Activated CD8-positive, alpha-beta memory T cell treated with anti-CD3 and anti-CD28 coated beads, Interleukin-2, amount 50 U/mL, for 4 hours (primary cell): Measurements from ENCODE around the gene MPO.

ENCODE experiments used
- DNase-seq: peaks from one replicate; pipeline ENCODE4 v3.0.0-alpha.2; 2020

The MPO gene

GRCh38 chr17:58319173-58320162 lies 38.7 kb upstream of the MPO start:
- DNase-seq, result peak; percentile 13

DNA sequence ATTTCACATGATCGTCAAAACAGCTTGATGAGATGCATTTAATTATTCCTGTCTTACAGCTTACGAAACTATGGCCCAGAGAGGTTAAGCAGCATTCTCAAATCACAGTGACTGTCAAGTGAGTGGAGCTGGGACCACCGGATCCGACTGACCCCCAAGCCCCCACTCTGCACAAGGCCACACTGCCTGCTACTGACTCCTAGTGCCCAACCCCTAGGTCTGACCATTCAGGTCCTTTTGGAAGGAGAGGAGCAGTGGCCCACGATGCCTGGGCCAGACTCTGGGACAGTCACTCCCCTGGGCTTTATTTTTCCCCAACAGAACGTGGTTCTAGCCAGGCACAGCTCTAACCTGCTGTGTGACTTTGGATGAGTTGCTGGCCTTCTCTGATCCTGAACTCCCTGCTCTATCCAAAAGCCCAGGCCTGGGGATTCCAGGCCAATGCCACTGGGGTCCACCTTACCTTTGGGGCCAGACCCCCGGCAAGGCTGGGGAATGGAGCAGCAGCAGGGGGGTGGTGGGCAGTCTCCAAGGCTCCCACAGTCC lies 38.0 kb upstream of the MPO start:
- DNase-seq, result no peak

DNA sequence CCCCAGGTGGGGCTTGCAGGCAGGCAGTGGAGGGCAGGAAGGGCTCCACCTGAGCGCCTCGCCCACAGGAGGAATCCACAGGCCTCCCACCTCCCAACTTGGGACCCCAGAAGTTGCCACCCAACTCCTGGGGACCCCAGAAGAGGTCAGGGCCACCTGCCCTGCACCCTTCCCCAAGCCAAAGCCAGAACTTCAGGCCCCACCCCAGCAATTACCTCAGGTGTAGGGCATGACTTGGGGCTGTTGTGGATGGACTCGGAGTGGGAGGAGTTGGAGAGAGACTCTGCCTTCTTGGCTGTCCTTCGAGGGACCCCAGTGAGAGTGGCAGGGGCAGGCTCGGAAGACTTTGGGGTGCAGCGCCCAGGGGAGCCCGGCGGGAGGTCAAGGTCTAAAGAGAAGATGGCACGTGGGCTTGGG lies 37.3 kb upstream of the MPO start:
- DNase-seq, result peak; percentile 14

- peak; percentile 73 for DNase-seq
Measured at GRCh38 chr17:58317421-58318064, 36.8 kb upstream of the MPO start.

GRCh38 chr17:58316260-58316960 lies 35.7 kb upstream of the MPO start:
- DNase-seq, result no peak

DNA sequence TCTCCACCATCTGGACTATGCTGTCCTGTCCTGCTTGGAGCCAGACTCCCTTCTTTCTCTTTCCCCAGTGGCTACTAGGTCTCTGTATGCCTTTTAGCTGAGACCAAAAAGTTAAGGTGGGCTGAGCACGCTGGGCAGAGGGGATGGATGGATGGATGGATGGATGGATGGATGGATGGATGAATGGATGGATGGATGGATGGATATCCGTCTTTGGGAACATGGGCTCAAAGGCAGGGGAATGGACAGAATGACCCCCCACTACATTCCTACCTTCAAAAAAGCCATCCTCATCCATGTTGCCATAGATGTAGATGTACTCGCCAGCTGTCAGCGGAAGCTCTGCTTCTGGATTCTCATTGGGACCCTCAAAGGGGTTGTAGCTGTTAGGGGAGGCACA lies 35.0 kb upstream of the MPO start:
- no peak for DNase-seq

DNA sequence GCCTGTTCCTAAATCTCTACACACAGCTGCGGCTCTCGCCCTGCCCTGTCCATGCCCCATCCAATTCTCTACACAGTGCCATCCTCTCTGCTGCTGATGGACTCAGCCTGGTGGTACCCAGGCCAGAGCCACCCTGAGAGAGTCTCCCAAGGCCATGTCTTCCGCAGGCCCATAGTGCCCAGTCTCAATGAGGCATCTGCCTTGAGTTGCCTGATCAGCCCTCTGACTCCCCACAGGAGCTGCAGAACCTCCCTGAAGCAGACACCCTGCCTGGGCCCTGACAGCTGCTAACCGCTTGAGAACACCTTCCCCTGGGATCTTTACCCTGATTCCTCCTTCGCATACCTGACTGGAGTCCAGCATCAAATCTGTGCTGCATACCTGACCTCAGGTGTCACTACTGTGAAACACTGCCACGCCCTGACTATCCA lies 34.6 kb upstream of the MPO start:
- DNase-seq, result no peak

DNA sequence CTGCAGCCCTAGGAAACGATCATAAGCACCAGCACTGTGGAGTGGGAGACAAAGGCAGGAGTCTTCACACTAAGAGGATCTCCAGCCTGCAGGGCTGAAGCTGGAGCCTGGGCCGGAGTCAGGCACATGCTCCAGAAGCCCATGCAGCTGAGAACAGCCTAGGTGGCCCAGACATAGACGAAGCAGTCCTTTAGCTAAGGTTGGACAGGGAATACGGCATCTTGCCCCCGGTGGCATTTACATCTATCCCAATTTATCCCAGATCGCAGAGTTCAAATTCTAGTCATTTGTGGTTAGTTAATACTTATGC lies 33.9 kb upstream of the MPO start:
- DNase-seq, result no peak

DNA sequence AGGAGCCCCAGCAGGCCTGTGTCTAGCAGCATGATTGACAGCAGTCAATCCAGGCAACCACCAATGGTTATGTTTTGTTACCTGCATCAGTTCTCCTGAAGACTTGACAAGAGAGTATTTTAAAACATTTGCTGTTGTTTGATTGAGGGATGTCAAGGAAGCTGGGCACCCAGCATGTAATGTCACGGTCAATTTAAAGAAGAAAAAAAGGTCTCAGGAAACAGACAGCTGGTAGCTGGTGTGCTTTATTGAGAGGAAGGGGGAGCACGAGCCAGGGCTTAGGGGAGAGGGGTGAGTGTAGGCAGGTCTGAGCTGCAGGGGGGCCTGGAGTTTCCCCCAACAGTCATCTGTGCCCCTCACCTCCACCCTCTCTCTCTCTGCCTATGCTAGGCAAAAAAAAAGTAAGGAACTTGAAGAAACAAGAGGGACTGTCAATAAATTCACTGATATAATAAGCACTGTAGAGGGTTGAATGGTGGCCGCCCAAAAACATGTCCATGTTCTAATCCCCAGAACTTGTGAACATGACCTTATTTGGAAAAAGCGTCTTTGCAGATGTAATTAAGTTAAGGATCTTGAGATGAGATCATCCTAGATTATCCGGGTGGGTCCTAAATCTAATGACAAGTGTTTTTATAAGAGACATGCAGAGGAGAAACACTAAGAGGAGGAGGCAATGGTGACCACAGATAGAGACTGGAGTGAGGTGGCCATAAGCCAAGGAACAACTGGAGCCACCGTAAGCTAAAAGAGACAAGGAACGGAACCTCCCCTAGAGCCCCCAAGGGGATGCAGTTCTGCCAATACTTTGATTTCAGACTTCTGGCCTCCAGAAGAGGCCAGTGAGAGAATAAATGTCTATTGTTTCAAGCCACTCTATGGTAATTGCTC lies 33.3 kb upstream of the MPO start:
- no peak for DNase-seq

- DNase-seq, result no peak
Measured at GRCh38 chr17:58312829-58313228, 32.1 kb upstream of the MPO start.

- DNase-seq, result no peak
Measured at GRCh38 chr17:58312021-58312630, 31.4 kb upstream of the MPO start.

DNA sequence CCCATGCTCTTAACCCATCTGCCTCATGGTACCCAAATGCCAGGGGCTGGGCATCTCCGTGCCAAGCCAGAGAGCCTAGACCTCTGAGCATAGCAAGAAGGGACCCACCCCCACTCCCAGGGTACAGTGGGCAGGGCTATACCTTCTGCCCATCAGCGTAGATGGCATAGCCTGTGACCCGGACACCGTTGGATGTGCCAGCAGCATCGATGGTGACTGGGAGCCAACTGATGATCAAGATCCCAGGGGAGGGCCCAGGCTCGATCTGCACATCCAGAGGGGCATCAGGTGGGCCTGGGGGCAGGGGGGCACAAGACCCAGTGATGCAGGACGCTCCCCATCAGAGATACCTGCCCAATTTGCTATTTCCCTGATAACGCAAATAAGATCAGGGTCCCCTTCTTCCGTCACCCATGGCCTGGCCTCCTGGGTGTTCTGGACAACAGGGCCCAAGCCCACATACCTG lies 30.7 kb upstream of the MPO start:
- no peak for DNase-seq

DNA sequence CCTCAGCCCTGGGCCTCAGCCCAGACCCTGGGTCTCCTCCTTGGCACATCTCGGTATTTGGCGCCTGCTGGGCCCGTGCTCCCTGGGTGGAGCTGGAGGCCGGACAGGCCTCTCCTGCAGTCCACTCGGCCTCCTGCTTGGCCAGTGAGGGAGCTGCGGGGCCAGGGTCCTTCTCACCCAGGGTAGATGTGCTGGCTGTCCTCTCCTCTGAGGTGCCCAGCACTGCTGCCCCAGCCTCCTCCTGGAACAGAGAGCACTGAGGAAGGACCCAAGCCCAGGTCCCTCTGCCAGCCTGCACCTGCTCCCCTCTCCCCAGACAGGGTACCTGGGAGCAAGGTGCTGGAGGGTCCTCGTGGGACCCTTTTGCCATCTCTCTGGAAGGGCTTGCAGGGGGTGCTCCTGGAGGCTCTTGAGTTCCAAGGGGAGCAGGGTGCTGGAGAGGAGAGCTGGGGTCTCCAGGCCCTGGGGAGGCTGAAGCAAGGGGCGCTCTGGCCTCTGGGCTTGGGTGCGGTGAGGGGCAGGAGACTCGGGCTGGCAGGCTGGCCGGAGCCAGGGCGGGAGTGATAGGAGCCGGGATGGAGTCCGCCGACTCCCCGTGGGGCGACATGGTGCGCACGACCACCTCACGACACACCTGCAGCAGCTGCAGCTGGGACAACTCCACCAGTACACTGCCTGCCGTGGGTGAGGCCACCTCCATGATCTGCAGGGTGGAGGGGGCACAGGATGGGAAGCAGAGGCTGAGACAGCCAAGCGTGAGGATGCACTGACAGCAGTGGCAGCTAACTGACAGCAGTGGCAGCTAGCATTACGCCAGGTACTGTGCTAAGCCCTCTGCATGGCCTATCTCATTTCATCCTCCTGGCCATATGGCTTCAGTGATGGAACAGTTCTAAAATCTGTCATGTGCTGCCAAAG lies 30.0 kb upstream of the MPO start:
- no peak for DNase-seq

- DNase-seq, result no peak
Measured at GRCh38 chr17:58309918-58310259, 29.2 kb upstream of the MPO start.

DNA sequence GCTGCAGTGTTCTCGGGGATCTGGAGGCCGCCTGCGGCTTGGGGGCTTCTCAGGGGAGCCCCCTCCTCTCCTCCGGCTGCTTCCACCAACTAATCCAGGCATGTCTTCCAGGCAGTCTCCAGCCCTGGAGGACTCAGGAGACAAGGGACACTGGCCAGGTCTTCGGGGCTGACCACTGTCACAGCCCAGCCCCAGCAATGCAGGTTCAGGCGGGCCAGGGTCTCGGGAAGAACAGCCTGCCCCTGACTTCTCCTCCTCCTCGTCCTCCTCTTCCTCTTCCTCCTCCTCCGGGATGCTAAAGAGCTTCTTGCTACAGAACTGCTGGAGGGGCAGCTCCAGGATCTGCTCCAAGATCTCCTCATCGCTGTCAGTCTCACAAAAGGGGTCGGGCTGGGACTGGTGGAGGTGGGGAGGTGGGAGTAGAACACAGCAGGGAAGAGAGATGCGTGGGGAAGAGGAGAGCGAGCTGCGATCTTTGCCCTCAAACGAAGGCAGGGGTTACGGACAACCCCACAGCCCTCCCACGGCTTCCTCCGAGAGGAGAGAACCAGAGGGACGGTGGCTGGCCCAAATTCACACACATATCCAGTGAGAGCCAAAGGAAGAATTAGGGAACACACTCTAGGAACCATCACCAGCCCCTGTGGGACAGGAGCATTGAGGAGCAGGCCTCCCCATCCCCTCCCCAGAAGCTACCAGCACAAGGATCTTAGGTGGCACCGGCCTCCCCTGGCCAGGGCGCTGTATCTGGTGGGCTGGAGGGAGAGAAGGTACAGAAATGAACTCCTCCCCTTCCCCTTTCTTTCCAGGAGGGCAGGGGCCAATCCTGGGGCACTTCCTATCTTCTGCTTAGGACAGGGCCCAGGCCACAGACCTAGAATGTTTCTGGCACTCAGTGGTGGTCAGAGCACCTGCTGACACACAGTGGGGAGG lies 28.5 kb upstream of the MPO start:
- no peak for DNase-seq

GRCh38 chr17:58308173-58308984 lies 27.6 kb upstream of the MPO start:
- no peak for DNase-seq

DNA sequence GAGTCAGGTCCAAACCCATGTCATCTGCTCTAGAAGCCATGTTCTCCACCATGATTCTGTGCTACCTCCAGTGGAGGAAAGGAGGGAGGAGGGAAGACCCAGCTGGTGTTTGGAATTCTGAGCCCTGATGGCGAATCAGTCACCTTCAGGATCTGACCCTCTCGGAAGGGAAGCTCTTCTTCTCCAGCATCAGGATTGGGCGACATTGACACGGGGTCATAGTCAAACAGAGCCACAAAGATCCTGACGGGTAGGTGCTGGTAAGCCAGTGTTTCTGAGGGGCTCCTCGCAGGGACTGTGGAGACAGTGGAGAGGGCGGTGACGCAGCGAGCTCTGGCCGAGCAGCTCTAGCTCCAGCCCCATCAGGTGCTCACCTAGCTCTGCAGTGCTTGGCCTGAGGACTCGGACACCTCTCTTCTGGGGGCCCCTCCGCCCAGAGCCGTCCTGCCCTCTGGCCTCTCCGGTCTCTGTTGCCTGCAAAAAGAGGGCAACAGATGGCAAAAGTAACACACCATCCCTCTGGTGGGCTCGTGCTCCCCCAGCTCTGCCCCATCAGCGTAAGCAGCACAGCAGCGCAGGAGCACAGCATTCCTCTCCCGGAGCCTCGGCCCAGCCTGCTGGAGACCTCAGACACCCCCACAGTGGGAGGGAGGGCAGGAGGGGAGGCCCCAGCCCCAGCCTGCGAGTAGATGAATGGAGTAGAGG lies 26.9 kb upstream of the MPO start:
- no peak for DNase-seq
